ENCODE measurements around the gene SPG11. TPM values are rescaled to one million over a fixed set of nuclear protein-coding genes. Genes with fewer than 3 reads are reported as not detected.

SPG11 gene
- total and polyA plus RNA-seq, 2 of the 13 experiments (the other 11 are each of a cell fraction or from before 2014, with no cell fraction given) = 31.5 to 40.7 TPM

- DNase-seq (ENCODE audit: low spot score) (no peak), FAIRE-seq (no peak), ATAC-seq (no peak)
- POLR2A ChIA-PET = no interaction called here
- H3K27me3 ChIP-seq (ENCODE audit: control insufficient read depth in 1 of 2, insufficient read depth in 2 of 2, low read length in 2 of 2) = no peaks in the 10 kb centered on the region
- TF ChIP-seq HNF4A (CRISPR knock-in tag; IDR thresholded peaks at IDR 0.05) (no peak), ZNF205 (CRISPR knock-in tag; IDR thresholded peaks at IDR 0.05) (no peak), ZFP1 (CRISPR knock-in tag; IDR thresholded peaks at IDR 0.05) (no peak), POGK (CRISPR knock-in tag; conservative IDR thresholded peaks at IDR 0.05) (no peak), RBM22 (optimal IDR thresholded peaks at IDR 0.05; ENCODE audit: low read length) (no peak), SYNCRIP (IDR thresholded peaks at IDR 0.05; ENCODE audit: insufficient read depth, low read depth, low read length) (no peak), LCORL (IDR thresholded peaks at IDR 0.05) (no peak), LCORL (CRISPR knock-in tag; IDR thresholded peaks at IDR 0.05) (no peak), PRDM4 (CRISPR knock-in tag; IDR thresholded peaks at IDR 0.05; ENCODE audit: borderline replicate concordance) (no peak), KMT2A (CRISPR knock-in tag; IDR thresholded peaks at IDR 0.05) (no peak), CTCF (CRISPR knock-in tag; IDR thresholded peaks at IDR 0.05) (no peak), ZNF280B (CRISPR knock-in tag; IDR thresholded peaks at IDR 0.05; ENCODE audit: borderline replicate concordance) (no peak), NFYB (CRISPR knock-in tag; IDR thresholded peaks at IDR 0.05) (no peak), SOX13 (IDR thresholded peaks at IDR 0.05) (no peak), SOX13 (CRISPR knock-in tag; conservative IDR thresholded peaks at IDR 0.05 in 1 of 2, IDR thresholded peaks at IDR 0.05 in 1 of 2) (no peak), TRAFD1 (CRISPR knock-in tag; IDR thresholded peaks at IDR 0.05; ENCODE audit: borderline replicate concordance) (no peak)
- no peaks in the 10 kb centered on the region for H3K9me3 ChIP-seq (ENCODE audit: low read length)
- intact Hi-C loops (cut with micrococcal nuclease; ENCODE audit: unreplicated experiment) (no loop called here), in situ Hi-C loops (cut with HindIII; ENCODE audit: extremely low pct_ligation_motif_present, low pct_unique_long_range_greater_than_20kb) (no loop called here)
- no peak overlapping the region for H2AFZ ChIP-seq (ENCODE audit: low read length)
- H3K9ac ChIP-seq (ENCODE audit: insufficient read depth, low read depth, low read length) = no peak overlapping the region
- CTCF ChIA-PET (ENCODE audit: low intra/inter-chr PET ratio, low total read pairs) = no interaction called here
- H3K4me1 ChIP-seq (ENCODE audit: insufficient read depth, low read length) = peaks cover 40% of the 10 kb centered on the region
- H3K27ac ChIP-seq (ENCODE audit: extremely low read length, insufficient read depth, low read length) = no peak overlapping the region
- H3K4me3 ChIP-seq (replicated peaks in 1 of 3; ENCODE audit: insufficient read depth in 1 of 3, low read depth in 2 of 3, low read length in 3 of 3) = no peak overlapping the region
- H3K4me2 ChIP-seq (ENCODE audit: low read depth, low read length) = no peak overlapping the region; the same call in 1 of the 2 replicates
- peaks cover 1 to 6% of the 10 kb centered on the region in 2 experiments; a peak in 2 of 5 replicates for H3K36me3 ChIP-seq (replicated peaks in 1 of 2; ENCODE audit: control insufficient read depth in 1 of 2, insufficient read depth in 2 of 2, low read length in 2 of 2)
- BruUV-seq (replicated peaks) = no TSS peak
- H3K79me2 ChIP-seq (ENCODE audit: insufficient read depth, low read length) = peaks cover 84% of the 10 kb centered on the region
- peaks cover 28% of the 10 kb centered on the region for H4K20me1 ChIP-seq (ENCODE audit: insufficient read depth, low read length)
Measured at GRCh38 chr15:44542596-44542995, 120.9 kb downstream of the SPG11 start.
